ENCODE results near the gene RPS15.

DNA sequence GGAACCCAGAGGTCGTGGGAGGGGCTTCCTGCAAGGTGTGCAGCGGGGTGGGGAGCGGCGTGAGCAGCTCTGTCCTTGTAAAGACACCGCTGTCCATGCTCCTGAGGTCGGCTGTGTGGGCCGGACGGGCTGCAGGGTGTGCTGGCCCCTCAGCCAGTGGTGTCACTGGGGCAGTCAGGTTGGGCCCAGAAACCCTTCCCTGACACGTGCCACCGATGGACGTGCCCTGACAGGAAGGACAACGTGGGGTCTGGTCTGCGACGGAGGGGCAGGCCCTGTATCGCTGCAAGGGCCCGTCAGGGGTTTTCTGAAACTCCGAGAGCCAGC is 4.2 kb upstream of the RPS15 start:
- TF ChIP-seq ARNTL (CRISPR knock-in tag; IDR thresholded peaks at IDR 0.05; ENCODE audit: borderline replicate concordance, low read depth) (no peak), ZNF70 (CRISPR knock-in tag; IDR thresholded peaks at IDR 0.05) (no peak)
